Activated CD8-positive, alpha-beta T cell treated with anti-CD3 and anti-CD28 coated beads, Interleukin-2, amount 10 ng/mL, durations not matched to agents 7 days and 5 days (primary cell): Measurements from ENCODE around the gene RGS4. TPM values are rescaled to one million over a fixed set of nuclear protein-coding genes. Genes with fewer than 3 reads are reported as not detected.

Source experiments
- ATAC-seq: fragments of 150-1000 bp; cut with Tn5 transposase; one replicate; pipeline ENCODE4 v1.10.0; 2021; ENCODE audit warnings: moderate library complexity
- CTCF ChIA-PET: fragments of 350-600 bp; sonication (Branson Sonifier 250); formaldehyde crosslinking; loops from one replicate; lab custom pipeline; 2021; ENCODE audit warnings: antibody characterized with exemption; lab: Charles Lee
- POLR2A ChIA-PET: fragments of 350-600 bp; sonication (Branson Sonifier 250); formaldehyde crosslinking; loops from one replicate; lab custom pipeline; 2021; ENCODE audit warnings: antibody characterized with exemption; lab: Charles Lee
- DNase-seq: peaks from one replicate; pipeline ENCODE4 v3.0.0-alpha.2; 2020
- H3K27ac Mint-ChIP-seq: one replicate; pipeline ENCODE4 v1.8.0; 2021; ENCODE audit warnings: mild to moderate bottlenecking, mixed read lengths
- H3K27me3 Mint-ChIP-seq: one replicate; pipeline ENCODE4 v1.8.0; 2021; ENCODE audit warnings: low read depth, mixed read lengths
- H3K36me3 Mint-ChIP-seq: one replicate; pipeline ENCODE4 v1.8.0; 2021; ENCODE audit warnings: low read depth, mixed read lengths
- H3K4me1 Mint-ChIP-seq: one replicate; pipeline ENCODE4 v1.8.0; 2021; ENCODE audit warnings: low read depth, mixed read lengths
- H3K4me3 Mint-ChIP-seq: one replicate; pipeline ENCODE4 v1.8.0; 2021; ENCODE audit warnings: mild to moderate bottlenecking, mixed read lengths
- H3K9me3 Mint-ChIP-seq: one replicate; pipeline ENCODE4 v1.8.0; 2022; ENCODE audit warnings: mixed read lengths; ENCODE audit not compliant: insufficient read depth
- total RNA-seq, 2 experiments: library from RNA; stranded (reverse); gene quantifications; one replicate each; pipeline ENCODE4 v1.2.3, GENCODE V29; 2021

Gene RGS4
- total RNA-seq, 2 experiments from 2014 or later, result not detected

- Mint-ChIP-seq H3K27me3 (peaks cover 12% of the 10 kb centered on the region), H3K36me3 (no peaks in the 10 kb centered on the region), H3K9me3 (no peaks in the 10 kb centered on the region), H3K27ac (no peak overlapping the region), H3K4me1 (no peaks in the 10 kb centered on the region), H3K4me3 (no peak overlapping the region)
- POLR2A ChIA-PET, result no interaction called here
- DNase-seq (no peak), ATAC-seq (no peak)
- CTCF ChIA-PET, result no interaction called here
Observed at GRCh38 chr1:163115887-163116286, 46.7 kb downstream of the RGS4 start.

- no peak for DNase-seq
- H3K9me3 Mint-ChIP-seq, result no peaks in the 10 kb centered on the region
- no peaks in the 10 kb centered on the region for H3K36me3 Mint-ChIP-seq
- ATAC-seq, result no peak
- no peak overlapping the region for H3K4me3 Mint-ChIP-seq
- H3K27ac Mint-ChIP-seq, result no peak overlapping the region
- H3K27me3 Mint-ChIP-seq, result peaks cover 14% of the 10 kb centered on the region
- ChIA-PET POLR2A (no interaction called here), CTCF (no interaction called here)
- H3K4me1 Mint-ChIP-seq, result no peaks in the 10 kb centered on the region
Observed at GRCh38 chr1:163119707-163120106, 50.5 kb downstream of the RGS4 start.

- CTCF ChIA-PET, result no interaction called here
- no peaks in the 10 kb centered on the region for H3K4me1 Mint-ChIP-seq
- no peak overlapping the region for H3K27ac Mint-ChIP-seq
- no peaks in the 10 kb centered on the region for H3K9me3 Mint-ChIP-seq
- peaks cover 17% of the 10 kb centered on the region for H3K27me3 Mint-ChIP-seq
- no peak for ATAC-seq
- POLR2A ChIA-PET, result no interaction called here
- no peak overlapping the region for H3K4me3 Mint-ChIP-seq
- DNase-seq, result no peak
- no peaks in the 10 kb centered on the region for H3K36me3 Mint-ChIP-seq
Observed at GRCh38 chr1:163120372-163120771, 51.2 kb downstream of the RGS4 start.

- Mint-ChIP-seq H3K27ac (no peak overlapping the region), H3K36me3 (no peaks in the 10 kb centered on the region), H3K9me3 (no peaks in the 10 kb centered on the region), H3K27me3 (peaks cover 16% of the 10 kb centered on the region), H3K4me3 (no peak overlapping the region), H3K4me1 (no peaks in the 10 kb centered on the region)
- DNase-seq (no peak), ATAC-seq (no peak)
- CTCF ChIA-PET, result no interaction called here
- POLR2A ChIA-PET, result no interaction called here
Observed at GRCh38 chr1:163124812-163125211, 55.7 kb downstream of the RGS4 start.

Other genes with a start within 250 kb of the RGS4 start
- not detected for gene CCDC190, start 208.2 kb upstream of the RGS4 start, total RNA-seq
- gene RGS5, start 133.6 kb downstream of the RGS4 start, total RNA-seq, result 1 to 10 TPM in 1 of 2 experiments, under 1 TPM in 1; 0.66 to 2.6 TPM